Glomerular visceral epithelial cell (primary cell): Measurements from ENCODE around the gene CTXND1.

Experiments
- DNase-seq: peaks from one replicate; pipeline ENCODE4 v3.0.0-alpha.2; 2016; ENCODE audit errors: extremely low spot score

The CTXND1 gene

GRCh38 chr15:80182611-80183261 lies 69.3 kb downstream of the CTXND1 start:
- no peak for DNase-seq

- no peak for DNase-seq
These were observed 71.0 kb downstream of the CTXND1 start for GRCh38 chr15:80180986-80181385.

- DNase-seq, result no peak
These were observed 71.5 kb downstream of the CTXND1 start for GRCh38 chr15:80180468-80180867.

DNA sequence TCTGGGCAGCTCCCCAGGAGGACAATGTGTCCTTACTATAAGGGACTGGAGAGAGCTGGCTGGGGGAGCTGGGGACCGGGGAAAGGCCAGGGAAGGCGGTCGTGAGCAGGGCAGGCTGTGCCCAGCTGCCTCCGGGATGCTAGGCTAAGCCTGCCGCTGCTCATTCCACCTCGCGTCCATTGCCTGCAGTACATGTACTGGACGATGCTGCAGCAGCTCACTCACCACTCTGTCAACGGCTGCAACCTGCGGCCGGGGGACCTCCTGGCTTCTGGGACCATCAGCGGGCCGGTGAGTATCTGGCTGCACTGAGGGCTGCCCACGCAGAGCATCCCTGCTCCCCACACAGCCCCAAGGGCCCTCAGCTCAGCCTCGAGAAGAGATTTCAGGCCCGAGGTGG lies 72.1 kb downstream of the CTXND1 start:
- DNase-seq, result no peak

DNA sequence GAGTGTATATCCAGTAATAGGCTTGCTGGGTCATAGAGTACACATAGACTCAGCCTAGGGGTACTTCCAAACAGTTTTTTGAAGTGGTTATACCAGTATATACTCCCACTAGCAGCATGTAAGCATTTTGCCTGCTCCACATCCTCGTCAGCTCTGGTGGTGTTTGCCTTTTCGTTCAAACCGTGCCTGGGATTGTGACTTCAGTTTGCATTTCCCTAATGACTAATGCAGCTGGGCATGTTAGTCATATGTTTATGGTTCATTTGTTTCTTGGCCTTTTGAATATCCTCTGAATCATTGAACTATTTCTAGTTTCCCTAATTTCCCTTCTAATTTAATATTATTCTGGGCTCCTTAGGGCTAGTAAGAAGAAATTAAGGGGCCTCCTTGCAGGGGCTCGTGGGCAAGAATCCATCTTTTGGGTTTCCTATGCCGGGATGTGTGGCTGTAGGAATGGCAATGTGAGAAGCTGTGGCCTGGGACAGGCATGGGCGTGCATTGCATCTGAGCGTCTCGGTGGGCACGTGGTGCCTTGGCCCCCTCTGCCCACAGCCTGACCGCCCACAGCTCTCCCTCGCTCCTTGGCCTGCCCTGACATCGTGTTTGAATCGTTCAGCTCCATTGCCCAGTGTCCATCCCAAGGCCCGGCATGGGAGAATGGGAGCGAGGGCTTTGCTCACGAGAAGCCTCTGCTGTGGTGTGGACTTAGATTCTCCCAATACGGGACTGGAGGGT lies 72.8 kb downstream of the CTXND1 start:
- peak; percentile 82 for DNase-seq

- DNase-seq, result no peak
These were observed 74.9 kb downstream of the CTXND1 start for GRCh38 chr15:80177156-80177555.

DNA sequence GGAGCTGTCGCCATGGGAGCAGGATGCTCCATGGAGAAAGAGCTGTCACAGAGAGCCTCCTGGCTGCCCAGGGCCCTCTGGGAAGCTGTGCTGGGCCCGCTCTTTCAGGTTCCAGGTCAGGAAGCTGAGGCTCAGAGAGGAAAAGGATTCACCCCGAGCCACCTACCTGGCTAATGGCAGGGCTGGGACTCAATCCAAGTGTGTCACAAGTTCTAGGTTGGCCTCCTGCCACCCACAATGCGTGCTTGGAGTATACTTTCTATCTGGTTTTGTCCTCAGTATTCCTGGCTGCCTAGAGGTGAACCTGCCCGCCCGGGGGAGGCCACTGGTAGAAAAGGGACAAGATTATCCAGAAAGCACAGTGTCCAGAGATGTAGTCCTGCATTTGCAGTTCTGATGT lies 75.6 kb downstream of the CTXND1 start:
- DNase-seq, result no peak

- DNase-seq, result no peak
These were observed 76.6 kb downstream of the CTXND1 start for GRCh38 chr15:80175436-80175835.

DNA sequence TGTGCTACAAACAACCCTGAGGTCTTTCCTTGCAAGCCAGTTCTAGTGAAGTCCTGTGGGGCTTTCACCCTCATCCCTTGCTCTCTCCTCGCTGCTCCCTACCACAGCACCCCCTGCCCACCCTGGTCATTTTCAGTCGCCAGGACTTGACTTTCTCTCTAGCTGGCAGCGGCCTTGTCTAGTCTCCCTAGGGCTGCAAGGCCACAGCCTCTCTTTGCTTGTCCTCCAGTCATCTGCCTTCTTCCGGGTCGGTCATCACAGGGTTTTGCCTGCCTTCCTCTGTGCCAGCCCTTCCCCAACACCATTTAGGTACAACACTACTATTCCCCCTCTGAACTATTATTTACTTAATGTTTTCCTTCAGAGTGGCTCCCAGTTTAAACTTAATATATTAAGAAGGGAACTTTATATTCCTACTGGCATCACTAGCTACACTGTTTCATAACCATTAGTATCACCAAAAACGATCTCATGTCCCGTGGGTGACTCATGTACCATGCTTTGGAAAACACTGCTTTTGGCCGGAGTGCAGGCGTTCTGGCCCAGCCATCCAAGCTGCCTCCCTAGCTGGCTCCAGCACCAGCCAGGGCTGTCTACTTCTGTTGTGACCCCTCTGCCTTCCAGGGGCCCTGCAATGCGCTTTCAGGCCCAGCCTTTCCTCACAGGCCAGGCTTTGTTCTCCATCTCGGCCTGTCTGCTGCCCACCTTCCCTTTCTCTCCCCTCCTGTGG lies 77.8 kb downstream of the CTXND1 start:
- no peak for DNase-seq

DNA sequence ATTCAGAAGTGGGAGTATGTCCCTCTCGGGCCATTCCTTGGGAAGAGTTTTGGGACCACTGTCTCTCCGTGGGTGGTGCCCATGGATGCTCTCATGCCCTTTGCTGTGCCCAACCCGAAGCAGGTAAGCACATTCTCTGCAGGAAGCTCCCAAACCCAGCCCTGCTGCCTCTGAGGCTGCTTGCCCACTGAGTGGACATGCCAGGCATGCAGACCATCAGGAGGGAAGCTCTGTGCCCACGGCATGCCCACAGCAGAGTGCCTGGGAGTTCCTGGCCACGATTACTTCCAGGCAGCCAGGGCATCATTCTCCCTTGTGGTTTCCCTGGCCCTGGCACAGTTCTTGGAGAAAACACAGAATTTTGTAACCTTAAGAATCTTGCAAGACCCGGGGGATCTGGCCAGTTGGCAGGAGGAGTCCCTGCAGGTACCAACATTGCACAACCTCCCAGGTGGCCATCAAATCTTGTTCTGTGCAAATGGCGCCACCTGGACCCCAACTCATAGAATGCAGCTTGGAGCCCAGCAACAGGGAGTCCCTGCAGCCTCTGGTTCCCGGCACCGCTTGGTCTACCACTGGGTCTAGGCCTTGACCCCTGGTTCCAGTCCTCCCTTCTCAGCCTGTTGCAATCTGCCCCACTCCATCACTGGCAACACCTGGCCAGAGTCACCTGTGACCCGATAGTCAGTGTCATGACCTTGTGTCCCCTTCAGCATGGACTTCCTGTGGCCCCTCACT lies 78.8 kb downstream of the CTXND1 start:
- DNase-seq, result peak; percentile 76

DNA sequence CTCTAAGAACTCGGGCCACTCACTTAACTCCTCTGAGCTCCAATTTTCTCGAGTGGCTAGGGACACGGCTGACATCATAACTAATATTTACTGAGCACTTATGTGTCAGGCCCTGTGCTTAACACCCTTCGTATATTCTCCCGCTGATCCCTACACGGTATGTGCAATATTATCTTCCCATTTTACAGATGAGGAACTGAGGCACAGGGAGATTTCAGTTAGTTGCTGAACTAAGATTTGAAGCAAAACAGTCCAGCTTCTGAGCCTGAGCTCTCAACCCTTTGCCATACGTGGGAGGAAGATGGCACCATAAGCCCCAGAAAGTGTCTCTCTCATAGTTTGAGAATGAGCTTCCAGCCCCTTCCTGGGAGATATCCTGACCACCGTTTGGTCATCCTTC lies 79.6 kb downstream of the CTXND1 start:
- DNase-seq, result no peak

- no peak for DNase-seq
These were observed 80.2 kb downstream of the CTXND1 start for GRCh38 chr15:80171787-80172186.

DNA sequence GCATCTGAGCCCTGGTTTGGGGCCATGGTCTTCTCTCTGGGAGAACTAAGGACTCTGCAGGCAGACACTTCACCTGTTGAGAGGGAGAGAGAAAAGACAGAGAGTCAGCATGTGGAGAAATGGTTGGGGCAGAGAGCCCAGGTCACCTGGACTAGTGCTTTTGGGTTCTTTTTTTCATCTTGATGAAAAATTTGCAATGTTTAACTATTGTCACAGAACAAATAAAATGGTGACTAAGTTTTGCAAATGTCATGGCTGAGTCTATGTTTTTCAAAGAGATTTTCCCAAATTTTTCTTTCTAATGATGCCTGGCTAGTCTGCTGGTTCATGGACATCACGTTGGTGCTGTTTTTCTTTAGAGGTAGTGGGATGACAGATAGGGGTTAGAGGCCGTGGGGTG lies 81.4 kb downstream of the CTXND1 start:
- no peak for DNase-seq

GRCh38 chr15:80169768-80170357 lies 82.2 kb downstream of the CTXND1 start:
- no peak for DNase-seq

- no peak for DNase-seq
These were observed 83.6 kb downstream of the CTXND1 start for GRCh38 chr15:80168421-80168820.

DNA sequence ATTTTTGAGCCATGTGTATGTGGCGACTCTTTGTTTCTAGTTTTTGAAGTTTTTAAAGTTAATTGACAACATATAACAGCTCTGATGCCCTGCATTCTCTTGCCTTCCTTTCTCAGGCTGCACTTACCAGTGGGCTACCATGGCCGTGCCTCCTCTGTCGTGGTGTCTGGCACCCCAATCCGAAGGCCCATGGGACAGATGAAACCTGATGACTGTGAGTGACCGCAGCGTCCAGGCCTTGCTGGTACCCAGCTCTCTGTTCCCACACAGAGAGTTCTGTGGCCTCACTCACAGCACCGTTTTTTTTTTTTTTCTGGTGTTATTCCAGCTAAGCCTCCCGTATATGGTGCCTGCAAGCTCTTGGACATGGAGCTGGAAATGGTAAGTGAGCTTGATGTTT lies 84.1 kb downstream of the CTXND1 start:
- DNase-seq, result no peak

DNA sequence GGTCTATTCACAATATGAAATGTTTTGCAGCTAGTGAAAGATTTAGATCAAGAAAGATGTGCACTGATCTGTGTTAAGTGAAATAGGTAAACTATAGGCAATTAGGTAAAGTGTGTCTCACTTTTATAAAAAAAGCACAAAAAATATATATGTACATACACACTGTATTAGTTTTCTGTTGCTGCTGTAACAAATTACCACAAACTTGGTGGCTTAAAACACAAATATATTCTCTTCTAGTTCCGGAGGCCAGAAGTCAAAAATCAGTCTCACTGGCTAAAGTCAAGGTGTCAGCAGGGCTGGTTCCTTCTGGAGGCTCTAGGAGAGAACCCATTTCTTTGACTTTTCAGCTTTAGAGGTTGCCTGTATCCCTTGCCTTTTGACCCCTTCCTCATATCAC lies 88.1 kb downstream of the CTXND1 start:
- no peak for DNase-seq

GRCh38 chr15:80163217-80163616 lies 88.8 kb downstream of the CTXND1 start:
- no peak for DNase-seq

- DNase-seq, result no peak
These were observed 89.9 kb downstream of the CTXND1 start for GRCh38 chr15:80162059-80162554.

- DNase-seq, result no peak
These were observed 90.5 kb downstream of the CTXND1 start for GRCh38 chr15:80161468-80162016.

- DNase-seq, result peak; percentile 94
These were observed 91.3 kb downstream of the CTXND1 start for GRCh38 chr15:80160570-80161156.
